Vagina (tissue), 2 donors: Measurements from ENCODE around the gene DSCAML1. TPM values are rescaled to one million over a fixed set of nuclear protein-coding genes. Genes with fewer than 3 reads are reported as not detected.

ENCODE experiments used
- DNase-seq, 2 donors: peaks; one replicate each; pipeline ENCODE4 v3.0.0-alpha.2; 2017; ENCODE audit errors: extremely low spot score in 2 of 2
- H3K27ac ChIP-seq: fragments of 200-600 bp; sonication (generic); one replicate; pipeline ENCODE4 v1.5.1; 2019
- H3K27me3 ChIP-seq: fragments of 200-600 bp; sonication (generic); one replicate; pipeline ENCODE4 v1.5.1; 2019
- H3K36me3 ChIP-seq, 2 donors: fragments of 200-600 bp; sonication (generic); one replicate each; pipeline ENCODE4 v1.5.1; 2017 to 2019
- H3K4me1 ChIP-seq: fragments of 200-600 bp; sonication (generic); one replicate; pipeline ENCODE4 v1.5.1; 2019
- H3K4me3 ChIP-seq, 2 donors: fragments of 200-600 bp; sonication (generic); 1 replicate in 1 of 2; 2 replicates in 1 of 2; pipeline ENCODE4 v1.5.1; 2016 to 2019
- H3K9me3 ChIP-seq: fragments of 200-600 bp; sonication (generic); one replicate; pipeline ENCODE4 v1.5.1; 2019
- POLR2A ChIP-seq, 2 donors: fragments of 450-650 bp; IDR thresholded peaks; one replicate each; pipeline ENCODE4 v1.6.1; 2017; ENCODE audit warnings: antibody characterized with exemption in 2 of 2, mild to moderate bottlenecking in 2 of 2, moderate library complexity in 2 of 2
- POLR2AphosphoS5 ChIP-seq, 2 donors: sonication (generic); formaldehyde crosslinking; IDR thresholded peaks; one replicate each; pipeline ENCODE4 v1.9.0; 2017; ENCODE audit warnings: antibody characterized with exemption in 2 of 2, mild to moderate bottlenecking in 2 of 2, low read depth in 1 of 2; ENCODE audit not compliant: insufficient read depth in 1 of 2
- intact Hi-C: fragments of 100-400 bp; cut with DNase I; formaldehyde crosslinking; loops from one replicate; pipeline ENCODE4 v1.15.1; 2023
- total RNA-seq: library from RNA; depleted of rRNA; stranded (reverse); fragments of >200 nt; gene quantifications from one replicate; pipeline ENCODE4 v1.2.3, GENCODE V29; 2016
- TF ChIP-seq, protein P1 (sequence below), 3 experiments: fragments of 450-650 bp in 2 of 3; fragments of 200-600 bp in 1 of 3; sonication (generic) in 1 of 3; IDR thresholded peaks; one replicate each; pipeline ENCODE4 v1.5.1; 2017 to 2019; ENCODE audit warnings: antibody characterized with exemption in 3 of 3, mild to moderate bottlenecking in 2 of 3, moderate library complexity in 2 of 3

DSCAML1 gene
- total RNA-seq, 1 donor from 2014 or later: 0.25 TPM

DNA sequence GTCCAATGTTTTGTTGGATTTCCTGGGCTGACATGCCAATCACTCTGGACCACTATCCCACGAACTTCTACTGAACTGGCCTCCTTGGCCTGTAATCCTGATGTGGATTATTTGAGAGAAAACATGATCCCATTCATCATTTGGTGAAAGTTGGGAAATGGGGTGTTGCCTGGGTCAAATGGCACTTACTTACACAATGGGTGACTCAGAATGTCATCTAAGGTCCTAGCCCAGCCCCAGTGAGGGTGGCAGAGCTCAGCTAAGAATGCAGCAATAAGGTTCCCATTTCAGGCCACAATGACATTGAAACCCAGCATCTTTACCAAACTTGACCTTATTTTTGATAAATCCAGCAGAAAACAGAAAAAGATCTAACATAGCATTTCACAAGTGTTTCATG is 8.0 kb upstream of the DSCAML1 start:
- Histone ChIP-seq H3K4me1 (peaks cover 5% of the 10 kb centered on the region), H3K36me3 (no peaks in the 10 kb centered on the region), H3K9me3 (no peaks in the 10 kb centered on the region), H3K27me3 (no peaks in the 10 kb centered on the region), H3K27ac (no peak overlapping the region), H3K4me3 (no peak overlapping the region)
- TF ChIP-seq POLR2A (IDR thresholded peaks at IDR 0.05) (no peak), POLR2AphosphoS5 (IDR thresholded peaks at IDR 0.05; ENCODE audit: insufficient read depth in 1 of 2, low read depth in 1 of 2) (no peak)
- TF ChIP-seq, protein P1, sequence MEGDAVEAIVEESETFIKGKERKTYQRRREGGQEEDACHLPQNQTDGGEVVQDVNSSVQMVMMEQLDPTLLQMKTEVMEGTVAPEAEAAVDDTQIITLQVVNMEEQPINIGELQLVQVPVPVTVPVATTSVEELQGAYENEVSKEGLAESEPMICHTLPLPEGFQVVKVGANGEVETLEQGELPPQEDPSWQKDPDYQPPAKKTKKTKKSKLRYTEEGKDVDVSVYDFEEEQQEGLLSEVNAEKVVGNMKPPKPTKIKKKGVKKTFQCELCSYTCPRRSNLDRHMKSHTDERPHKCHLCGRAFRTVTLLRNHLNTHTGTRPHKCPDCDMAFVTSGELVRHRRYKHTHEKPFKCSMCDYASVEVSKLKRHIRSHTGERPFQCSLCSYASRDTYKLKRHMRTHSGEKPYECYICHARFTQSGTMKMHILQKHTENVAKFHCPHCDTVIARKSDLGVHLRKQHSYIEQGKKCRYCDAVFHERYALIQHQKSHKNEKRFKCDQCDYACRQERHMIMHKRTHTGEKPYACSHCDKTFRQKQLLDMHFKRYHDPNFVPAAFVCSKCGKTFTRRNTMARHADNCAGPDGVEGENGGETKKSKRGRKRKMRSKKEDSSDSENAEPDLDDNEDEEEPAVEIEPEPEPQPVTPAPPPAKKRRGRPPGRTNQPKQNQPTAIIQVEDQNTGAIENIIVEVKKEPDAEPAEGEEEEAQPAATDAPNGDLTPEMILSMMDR (IDR thresholded peaks at IDR 0.05): no peak
- no peak for DNase-seq
- intact Hi-C loops: loop anchor here (5.0 kb wide), 1 partner anchor 142 kb away; no protein-coding TSS in a partner anchor

DNA sequence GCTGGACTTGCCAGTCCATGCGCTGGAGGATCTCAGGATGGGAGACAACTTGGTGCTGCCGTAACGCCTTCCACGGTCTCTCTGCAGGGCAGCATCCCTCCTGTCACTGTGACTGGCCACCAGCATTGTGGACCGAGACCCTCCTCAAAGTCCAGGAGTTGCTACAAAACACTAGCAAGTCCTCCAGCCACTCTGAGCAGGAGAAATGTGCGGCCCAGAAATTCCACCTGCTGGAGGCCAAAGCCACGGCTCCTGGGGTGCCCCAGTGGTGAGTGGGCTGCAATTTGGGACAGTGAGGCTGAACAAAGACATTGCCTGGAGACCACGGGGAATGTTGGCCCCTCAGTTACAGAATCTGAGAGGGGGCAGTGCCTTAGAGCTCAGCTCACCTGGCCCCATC is 6.9 kb upstream of the DSCAML1 start:
- no peaks in the 10 kb centered on the region for H3K36me3 ChIP-seq
- H3K27ac ChIP-seq: no peak overlapping the region
- no peak for DNase-seq
- no peaks in the 10 kb centered on the region for H3K9me3 ChIP-seq
- H3K4me1 ChIP-seq: peaks cover 2% of the 10 kb centered on the region
- TF ChIP-seq, protein P1 (IDR thresholded peaks at IDR 0.05): no peak
- TF ChIP-seq POLR2AphosphoS5 (IDR thresholded peaks at IDR 0.05; ENCODE audit: insufficient read depth in 1 of 2, low read depth in 1 of 2) (no peak), POLR2A (IDR thresholded peaks at IDR 0.05) (no peak)
- H3K4me3 ChIP-seq: no peak overlapping the region
- no peaks in the 10 kb centered on the region for H3K27me3 ChIP-seq
- intact Hi-C loops: loop anchor here (5.0 kb wide), 1 partner anchor 862 kb away; no protein-coding TSS in a partner anchor

- Histone ChIP-seq H3K27me3 (peaks cover 10% of the 10 kb centered on the region), H3K27ac (no peak overlapping the region), H3K36me3 (no peaks in the 10 kb centered on the region), H3K4me3 (no peak overlapping the region), H3K4me1 (peaks cover 19% of the 10 kb centered on the region), H3K9me3 (no peaks in the 10 kb centered on the region)
- TF ChIP-seq POLR2AphosphoS5 (IDR thresholded peaks at IDR 0.05; ENCODE audit: insufficient read depth in 1 of 2, low read depth in 1 of 2) (no peak), POLR2A (IDR thresholded peaks at IDR 0.05) (no peak)
- TF ChIP-seq, protein P1 (IDR thresholded peaks at IDR 0.05): no peak
- no peak for DNase-seq
- intact Hi-C loops: loop anchor here (5.0 kb wide), 1 partner anchor 857 kb away; no protein-coding TSS in a partner anchor
Observed at GRCh38 chr11:117799634-117800033, 2.6 kb upstream of the DSCAML1 start.

DNA sequence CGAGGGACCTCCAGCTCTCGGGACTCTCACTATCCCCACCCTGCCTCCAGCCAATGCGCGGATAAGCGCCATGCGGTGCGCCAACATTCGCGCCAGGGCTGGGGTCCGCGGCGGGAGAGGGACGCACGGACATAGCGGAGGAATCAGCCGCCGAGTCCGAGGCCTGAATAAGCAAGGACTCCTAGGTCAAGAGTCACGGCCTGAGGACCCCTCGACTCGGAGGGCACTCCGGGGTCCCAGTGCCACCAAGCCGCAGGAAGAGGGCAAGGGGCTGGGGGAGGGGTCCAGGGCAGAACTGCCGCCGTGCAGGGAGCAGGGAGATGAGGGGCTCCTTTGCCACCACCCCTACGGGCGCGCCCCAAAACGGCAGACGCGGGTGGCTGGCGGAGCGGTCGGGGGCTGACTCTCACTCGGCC is 552 bp downstream of the DSCAML1 start:
- no peaks in the 10 kb centered on the region for H3K36me3 ChIP-seq
- no peaks in the 10 kb centered on the region for H3K9me3 ChIP-seq
- H3K27ac ChIP-seq: no peak overlapping the region
- peaks cover 11% of the 10 kb centered on the region for H3K27me3 ChIP-seq
- intact Hi-C loops: no loop called here
- peaks cover 19% of the 10 kb centered on the region for H3K4me1 ChIP-seq
- no peak for TF ChIP-seq POLR2AphosphoS5 (IDR thresholded peaks at IDR 0.05; ENCODE audit: insufficient read depth in 1 of 2, low read depth in 1 of 2)
- no peak for TF ChIP-seq POLR2A (IDR thresholded peaks at IDR 0.05)
- TF ChIP-seq, protein P1 (IDR thresholded peaks at IDR 0.05): no peak
- peak overlapping the region; percentile 33 to 39 for H3K4me3 ChIP-seq
- DNase-seq: no peak

GRCh38 chr11:117795638-117796455 is 1.2 kb downstream of the DSCAML1 start:
- DNase-seq: no peak
- TF ChIP-seq POLR2AphosphoS5 (IDR thresholded peaks at IDR 0.05; ENCODE audit: insufficient read depth in 1 of 2, low read depth in 1 of 2) (no peak), POLR2A (IDR thresholded peaks at IDR 0.05) (no peak)
- TF ChIP-seq, protein P1 (IDR thresholded peaks at IDR 0.05): no peak
- Histone ChIP-seq H3K27ac (no peak overlapping the region), H3K36me3 (no peaks in the 10 kb centered on the region), H3K4me1 (peaks cover 19% of the 10 kb centered on the region), H3K27me3 (peaks cover 11% of the 10 kb centered on the region), H3K9me3 (no peaks in the 10 kb centered on the region), H3K4me3 (peak overlapping the region; percentile 33 to 39)
- intact Hi-C loops: no loop called here
